Measurements from ENCODE around the gene TPX2.

DNA sequence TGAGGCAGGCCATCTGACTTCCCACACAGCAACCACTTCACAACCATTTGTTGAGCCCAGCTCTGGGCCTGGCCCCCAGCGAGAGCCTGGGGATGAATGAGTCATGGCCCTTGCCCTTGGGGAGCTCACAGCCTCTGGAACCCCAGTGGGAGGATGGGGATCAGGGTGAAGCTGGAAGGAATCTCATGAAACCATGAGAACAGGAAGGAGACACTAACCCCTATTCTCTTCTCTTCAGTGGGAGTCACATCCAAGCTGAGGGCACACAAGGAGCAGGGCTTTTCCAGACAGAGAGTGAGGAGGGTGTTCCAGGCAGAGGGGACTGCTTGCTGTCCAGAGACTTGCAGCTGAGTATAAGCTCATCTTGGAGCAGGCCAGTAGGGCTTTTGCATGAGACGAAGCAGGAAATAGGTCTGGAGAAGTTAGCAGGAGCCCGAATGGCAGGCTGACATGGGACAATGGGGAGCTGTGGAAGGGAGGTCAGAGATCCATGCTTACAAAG lies 98.9 kb downstream of the TPX2 start:
- no peak for TF ChIP-seq POLR2A (IDR thresholded peaks at IDR 0.05)
- TF ChIP-seq CTCF (IDR thresholded peaks at IDR 0.05): no peak
